ENCODE results near the gene OGDH.

The OGDH gene

DNA sequence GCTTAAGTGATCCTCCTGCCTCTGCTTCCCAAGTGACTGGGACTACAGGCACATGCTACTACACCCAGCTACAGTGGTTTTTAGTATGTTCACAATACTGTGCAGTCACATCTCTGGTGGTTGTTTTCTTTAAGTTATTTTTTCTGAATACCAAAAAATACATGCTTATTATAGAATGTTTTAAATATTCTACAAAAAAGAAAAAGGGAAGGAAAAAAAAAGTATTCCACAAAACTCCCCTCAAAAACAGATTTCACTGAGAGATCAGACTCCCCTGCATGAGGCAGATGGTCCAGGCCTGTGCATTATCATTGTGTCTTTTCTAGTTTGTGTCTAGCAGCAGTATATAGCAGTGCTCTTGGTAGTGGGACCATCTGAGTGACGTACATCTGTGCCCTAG lies 36.8 kb downstream of the OGDH start:
- DNase-seq, result no peak

DNA sequence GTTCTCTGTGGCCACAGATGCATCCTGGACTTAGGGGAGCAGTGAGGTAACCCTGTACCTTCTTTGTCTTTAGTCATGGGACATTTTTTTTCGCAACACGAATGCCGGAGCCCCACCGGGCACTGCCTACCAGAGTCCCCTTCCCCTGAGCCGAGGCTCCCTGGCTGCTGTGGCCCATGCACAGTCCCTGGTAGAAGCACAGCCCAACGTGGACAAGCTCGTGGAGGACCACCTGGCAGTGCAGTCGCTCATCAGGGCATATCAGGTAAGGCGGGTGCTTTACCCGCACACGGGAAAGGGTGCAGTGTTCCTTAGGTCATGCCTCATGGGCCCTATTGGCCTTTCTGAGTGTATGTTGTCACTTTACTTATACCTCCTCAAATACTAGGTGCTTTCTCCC lies 38.8 kb downstream of the OGDH start:
- no peak for DNase-seq

DNA sequence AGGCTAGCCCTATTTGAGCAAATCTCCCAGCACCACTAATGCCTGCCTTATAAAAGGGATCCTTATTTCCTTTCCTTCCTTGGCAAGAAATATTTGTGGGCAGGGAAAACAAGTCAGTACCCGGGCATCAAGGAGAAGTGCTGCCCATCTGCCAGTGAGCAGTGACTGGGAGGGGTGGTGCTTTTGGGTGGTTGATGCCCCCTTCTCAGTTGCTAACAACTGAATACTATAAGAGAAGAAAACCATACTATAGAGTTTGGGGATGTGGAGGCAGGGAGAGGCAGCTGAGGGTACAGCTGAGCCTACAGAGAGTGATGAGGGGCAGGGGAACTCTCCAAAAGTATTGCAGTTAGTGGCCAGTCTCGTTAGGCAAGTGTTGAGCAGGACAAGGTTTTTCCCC lies 39.3 kb downstream of the OGDH start:
- no peak for DNase-seq

DNA sequence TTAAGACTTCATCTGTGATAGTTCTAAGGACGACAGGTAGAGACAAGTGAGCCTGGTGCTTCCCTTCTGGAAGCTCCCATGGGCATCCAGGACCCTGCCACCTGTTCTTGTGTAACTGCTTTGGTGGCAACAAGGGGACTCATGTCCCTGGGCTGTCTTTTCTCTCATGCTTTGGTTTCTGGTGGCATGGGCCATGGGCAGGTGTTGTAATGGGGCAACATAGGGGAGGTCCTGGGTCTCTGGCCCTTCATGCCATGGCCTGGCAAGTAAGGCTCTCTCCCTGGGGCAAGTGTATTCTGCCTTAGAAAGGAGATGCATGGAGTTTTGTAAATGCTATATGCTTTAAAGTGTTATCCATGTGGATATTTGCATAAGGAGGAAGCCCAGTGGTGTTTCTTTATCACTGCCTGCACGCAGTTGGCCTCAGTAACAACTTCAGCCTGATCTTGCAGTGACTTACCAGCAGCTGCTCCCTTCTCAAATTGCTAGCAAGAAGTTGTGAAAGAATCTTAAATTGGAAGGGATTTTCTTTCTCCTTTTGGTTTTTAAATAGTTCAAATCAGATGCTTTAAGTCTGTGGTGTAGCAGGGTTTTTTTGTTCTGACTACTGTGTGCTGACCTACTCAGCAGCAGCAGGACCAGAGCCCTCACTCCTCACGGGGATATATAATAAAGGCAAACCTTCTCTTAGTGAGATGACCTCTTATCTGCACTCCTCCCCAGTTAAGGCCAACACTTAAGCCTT lies 39.9 kb downstream of the OGDH start:
- DNase-seq, result no peak

DNA sequence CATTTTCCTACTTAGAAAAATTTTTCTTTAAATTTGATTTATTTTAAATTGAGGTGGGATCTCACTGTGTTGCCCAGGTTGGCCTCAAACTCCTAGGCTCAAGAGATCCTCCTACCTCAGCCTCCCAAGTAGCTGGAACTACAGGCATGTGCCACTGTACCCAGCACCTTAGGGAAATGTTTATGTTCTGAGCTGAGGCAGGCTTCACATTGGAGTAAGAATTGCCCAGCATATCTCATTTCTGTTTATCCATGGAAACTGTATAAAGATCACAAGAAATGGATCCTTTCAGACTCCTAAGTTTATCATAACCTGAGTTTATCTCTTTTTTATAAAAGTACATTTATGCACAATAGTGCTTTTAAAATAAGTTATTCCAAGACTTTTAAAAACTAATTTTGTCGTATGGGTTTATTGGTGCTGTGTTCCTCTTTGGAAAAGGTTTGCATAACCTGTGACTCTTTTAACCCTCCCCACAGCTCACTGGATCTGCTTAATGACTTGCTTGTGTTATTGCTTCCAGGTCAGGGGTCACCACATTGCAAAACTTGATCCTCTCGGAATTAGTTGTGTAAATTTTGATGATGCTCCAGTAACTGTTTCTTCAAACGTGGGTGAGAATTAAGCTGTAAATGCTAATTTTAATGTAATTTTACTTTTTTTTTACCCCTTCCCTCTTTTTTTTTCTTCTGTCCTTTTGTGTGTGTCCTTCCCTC lies 40.7 kb downstream of the OGDH start:
- no peak for DNase-seq

DNA sequence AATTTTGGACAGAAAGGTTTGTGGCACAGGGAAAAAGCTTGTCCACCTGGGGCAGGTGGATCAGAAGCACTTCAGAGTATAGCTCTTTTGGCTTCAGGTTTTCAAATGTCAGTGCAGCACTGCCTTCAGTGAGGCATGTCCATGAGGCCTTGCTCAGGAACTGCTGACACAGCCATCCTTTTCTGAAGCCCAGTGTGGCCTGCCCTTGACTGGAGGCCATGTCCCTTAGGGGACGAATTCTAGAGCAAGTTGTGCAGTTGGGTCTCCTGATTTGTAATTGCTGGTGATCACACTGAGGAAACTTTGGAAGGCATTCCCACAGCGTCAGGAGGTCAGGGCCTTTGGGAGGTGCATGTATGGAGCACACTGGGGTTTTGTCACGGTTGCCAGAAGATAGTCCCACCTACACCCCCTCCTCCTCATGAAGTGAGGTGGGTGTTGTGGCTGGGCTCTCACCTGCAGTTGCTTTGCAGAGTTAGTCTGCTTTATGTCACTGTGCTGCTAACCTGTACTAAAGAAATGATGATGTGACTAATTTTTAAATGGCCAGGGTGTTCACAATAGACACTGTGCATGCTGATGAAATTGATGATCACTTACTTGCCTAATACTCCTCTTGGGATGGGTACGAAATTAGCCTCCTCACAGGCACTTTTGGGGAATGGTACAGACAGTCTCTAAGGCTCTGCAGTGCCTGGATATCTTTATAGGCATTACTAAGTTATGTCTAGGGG lies 41.7 kb downstream of the OGDH start:
- no peak for DNase-seq

DNA sequence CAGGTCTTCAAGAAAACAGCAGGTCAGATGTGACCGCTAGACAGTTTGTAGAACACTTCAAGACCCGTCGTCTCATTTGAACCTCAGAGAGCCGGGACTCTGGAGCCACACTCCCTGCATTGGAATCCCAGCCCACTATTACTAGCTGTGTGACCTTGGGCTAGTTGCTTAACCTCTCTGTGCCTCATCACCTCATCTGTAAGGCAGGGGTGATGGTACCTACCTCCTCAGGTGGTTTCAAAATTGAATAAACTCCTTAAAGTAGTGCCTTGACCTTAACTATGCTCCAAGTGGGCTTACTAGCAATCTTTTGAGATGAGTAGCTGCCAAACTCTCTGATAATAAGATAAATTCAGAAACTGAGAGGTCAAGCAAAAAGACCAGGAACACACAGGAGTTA lies 43.8 kb downstream of the OGDH start:
- no peak for DNase-seq

DNA sequence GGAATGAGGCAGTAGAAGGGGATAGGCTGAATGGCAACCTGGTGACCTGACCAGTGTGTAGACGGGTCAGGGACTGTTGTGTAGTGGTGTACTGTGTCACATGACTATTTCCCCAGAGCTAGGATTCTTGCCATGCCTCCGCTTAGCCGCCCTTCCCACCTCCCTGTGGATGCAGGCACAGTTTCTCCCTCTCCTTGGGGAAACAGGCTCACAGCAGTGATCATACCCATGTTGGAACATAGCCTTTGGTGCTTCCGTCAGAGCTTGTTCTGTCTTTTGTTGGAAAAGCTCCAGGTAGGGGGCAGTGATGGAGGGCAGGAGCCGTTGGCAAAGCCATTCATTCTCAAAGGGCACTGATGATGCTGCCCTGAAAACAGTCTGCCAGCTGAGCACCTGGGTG lies 44.3 kb downstream of the OGDH start:
- DNase-seq, result no peak

DNA sequence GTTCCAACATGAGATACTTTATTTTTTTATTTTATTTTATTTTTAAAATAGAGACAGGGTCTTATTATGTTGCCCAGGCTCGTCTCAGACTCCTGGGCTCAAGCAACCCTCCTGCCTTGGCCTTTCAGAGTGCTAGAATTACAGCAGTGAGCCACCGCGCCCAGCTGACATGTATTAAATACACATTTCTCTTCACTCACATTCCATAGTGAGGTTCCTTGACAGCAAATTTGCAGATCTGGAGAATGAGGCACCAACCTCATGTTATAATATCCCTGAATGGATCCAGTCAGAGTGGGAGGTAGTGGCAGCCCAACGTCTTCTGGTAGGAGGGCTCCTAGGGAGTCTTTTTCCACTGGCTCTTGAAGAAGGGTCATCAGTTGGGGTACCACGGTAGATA lies 46.1 kb downstream of the OGDH start:
- DNase-seq, result no peak

DNA sequence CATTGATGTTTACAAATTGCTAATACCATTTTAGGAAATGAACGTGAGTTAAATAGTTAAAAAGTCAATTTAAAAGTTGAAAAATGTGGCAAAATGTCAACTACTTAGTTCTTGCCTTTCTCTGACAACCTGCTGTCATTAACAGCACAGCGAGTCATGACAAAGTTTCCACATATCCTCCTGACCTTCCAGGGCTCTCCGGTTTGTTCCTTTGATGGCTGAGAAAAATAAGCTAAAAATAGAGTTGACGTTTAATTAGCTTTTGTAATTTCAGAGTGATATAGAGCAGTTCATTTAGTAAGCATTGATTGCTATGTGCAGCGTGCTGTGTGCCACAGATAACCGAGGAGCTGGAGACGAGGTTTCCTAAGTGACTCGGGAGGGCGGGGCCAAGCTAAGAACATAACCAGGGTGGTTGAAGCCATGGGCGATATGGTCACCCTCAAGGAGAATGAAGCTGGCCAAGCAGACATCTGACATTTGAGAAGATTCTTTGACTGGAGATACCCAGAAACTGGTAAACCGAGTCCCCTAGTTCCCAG lies 47.9 kb downstream of the OGDH start:
- DNase-seq, result no peak

DNA sequence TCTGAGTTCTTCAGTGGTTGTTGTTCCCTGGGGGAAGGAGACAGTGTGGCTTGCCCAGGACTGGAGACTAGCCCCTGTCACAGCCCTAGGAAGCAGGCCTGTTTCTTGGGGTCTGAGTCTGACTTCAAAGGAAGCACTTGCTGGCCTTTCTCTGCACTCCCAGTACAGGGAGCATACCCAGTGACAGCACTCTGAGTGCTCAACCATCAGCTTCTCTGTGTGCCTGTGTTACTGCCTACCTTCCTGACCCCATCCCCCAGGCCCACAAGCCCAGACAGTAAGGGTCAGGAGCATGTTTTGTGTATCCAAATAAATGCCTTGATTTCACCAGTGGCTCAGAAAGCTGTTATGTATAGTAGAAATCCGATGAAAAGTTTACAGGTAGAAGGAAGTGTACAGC lies 48.9 kb downstream of the OGDH start:
- DNase-seq, result no peak

DNA sequence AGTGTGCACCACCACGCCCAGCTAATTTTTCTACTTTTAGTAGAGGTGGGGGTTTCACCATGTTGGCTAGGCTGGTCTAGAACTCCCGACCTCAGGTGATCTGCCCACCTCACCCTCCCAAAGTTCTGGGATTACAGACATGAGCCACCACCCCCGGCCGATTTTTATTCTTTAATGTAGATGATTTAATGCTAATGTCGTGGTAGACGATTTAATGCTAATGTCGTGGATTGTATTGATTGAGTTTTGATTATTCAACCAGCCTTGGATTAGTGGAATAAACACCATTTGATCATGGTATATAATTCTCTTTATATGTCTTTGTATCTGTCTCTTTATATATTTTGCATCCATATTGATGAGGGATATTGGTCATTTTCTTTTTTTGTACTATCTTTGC lies 52.6 kb downstream of the OGDH start:
- no peak for DNase-seq

DNA sequence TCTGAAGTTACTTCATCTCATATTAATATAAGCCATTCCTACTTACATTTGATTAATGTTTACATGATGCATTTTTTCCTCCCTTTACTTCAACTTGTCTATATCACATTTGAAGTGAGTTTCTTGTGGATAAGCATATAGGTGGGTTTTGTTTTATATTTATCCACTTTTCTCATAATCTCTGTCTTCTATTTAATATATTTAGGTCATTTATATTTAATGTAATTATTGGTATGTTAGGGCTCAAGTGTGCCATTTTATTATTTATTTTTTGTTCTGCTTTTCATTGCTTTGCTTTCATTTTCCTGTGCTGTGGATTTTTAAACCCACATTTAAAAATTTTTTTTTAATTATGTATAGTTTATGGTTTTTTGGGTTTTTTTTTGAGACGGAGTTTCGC lies 54.8 kb downstream of the OGDH start:
- DNase-seq, result no peak

DNA sequence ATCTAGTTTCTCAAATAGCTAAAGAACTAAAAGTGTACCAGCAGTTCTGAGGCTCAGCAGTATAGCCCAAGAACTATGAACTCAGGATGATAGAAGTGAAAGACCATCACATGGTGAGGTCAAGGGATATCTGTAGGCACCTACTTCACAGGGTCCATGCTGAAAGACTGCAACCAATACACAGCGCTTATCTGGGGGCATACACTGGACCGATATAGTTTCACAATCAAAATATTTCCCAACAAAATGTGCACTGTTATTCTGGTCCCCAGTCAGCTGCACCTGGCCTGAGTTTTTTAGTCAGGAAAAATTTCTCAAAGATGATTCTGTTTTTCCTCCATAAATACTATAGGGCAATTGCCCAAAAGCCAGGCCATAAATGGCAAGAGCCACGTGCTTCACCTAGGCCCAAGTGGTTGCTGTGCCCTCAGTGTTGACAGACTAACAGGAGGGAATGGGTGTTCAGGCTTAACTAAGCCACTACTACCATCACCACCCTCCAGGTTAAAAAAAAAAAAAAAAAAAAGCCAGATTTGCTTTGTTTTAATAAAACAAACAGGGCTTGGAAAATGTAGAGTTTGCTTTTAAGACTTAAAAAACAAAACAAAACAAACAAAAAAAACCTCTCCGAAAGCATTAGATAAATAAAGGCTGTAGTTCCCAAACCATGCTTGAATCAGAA lies 58.5 kb downstream of the OGDH start:
- no peak for DNase-seq

DNA sequence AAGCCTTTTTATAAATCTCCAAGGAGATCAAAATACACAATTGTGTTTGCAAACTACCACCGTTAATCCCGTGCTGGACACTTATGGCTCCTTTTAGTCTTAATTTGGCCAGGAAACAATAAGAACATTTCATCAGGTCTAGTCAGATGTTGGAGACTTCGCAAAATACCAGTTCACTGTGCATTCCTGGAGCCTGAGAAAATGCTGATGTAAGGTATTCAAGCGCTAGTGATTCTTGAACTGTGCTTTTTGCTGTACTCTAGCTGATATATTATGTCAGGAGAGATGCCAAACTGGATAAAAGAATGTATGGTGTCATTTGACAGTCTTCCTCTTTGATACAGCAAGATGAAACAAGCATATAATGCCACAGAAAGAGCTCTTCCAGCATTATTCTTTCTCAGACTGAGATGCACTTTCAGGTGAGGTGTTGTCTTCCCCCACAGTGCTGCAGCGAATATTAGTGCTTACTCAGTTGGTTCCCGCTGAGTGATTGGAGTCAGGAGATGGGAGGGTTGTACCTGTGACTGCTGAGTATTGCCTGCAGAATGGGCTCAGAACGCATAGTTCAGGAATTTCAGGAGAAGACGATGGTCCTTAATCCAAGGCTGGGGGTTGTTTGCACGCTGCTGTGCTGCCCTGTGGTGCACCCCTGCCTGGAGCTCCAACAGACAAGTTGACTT lies 59.2 kb downstream of the OGDH start:
- no peak for DNase-seq

DNA sequence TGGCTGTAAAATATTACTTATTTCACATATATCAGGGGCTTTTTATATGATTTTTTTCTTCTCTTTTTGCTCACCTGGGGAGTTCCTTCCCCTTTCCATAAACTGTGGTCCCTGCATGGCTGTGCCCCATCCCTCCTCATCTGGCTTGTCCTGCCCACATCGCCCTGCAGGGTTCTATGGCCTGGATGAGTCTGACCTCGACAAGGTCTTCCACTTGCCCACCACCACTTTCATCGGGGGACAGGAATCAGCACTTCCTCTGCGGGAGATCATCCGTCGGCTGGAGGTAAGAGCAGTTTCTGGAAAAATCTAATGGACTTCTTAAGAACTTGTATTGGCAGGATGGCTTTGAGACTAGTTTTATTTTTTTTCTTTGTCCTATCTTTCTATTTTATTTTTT lies 60.1 kb downstream of the OGDH start:
- no peak for DNase-seq

DNA sequence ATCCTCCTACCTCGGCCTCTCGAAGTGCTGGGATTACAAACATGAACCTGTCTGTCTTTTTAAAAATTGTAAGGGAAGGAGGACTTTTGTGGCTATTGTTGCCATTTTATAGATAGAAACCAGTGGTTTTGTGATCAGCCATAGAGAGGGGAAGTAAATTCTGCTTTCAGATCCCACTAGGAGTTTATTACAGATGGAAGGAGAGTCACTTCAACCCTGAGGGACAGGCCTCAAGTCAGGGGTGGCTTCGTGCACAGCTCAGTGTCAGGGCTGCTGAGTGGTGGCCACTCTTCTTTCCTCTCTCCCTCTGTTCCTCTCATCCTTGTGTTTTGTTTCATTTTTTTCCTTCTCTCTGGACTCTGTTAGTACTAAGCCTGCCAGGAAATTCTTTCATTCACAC lies 60.8 kb downstream of the OGDH start:
- DNase-seq, result no peak

DNA sequence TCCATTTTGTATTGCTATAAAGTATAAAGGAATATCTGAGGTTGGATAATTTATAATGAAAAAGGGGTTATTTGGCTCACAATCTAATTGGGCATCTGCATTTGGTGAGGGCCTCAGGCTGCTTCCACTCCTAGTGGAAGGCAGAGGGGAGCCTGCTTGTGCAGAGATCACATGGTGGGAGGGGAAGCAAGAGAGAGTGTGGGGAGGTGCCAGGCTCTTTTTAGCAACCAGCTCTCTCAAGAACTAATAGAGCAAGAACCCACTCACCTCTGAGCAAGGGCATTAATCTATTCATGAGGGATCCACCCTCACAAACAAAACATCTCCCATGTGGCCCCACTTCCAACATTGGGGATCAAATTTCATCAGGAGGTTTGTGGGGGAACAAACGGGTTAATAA lies 64.6 kb downstream of the OGDH start:
- no peak for DNase-seq

DNA sequence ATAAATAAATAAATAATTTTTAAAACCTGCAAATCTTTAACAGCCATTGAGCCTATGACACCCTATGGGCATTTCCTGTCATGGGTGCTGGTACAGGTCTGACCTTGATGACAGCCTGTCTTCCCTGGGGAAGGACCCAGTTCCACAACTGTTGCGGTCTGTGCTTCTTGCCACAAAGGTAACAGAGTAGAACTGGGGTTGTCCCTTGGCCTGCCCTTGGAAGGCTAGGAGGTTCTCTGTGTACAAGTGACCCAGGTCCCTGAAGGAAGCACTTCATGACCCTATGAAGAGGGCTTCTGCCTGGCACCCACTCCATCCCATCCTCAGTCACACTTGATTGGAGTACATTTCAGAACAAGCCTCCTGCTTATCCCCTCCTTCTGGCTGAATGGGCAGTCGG lies 66.9 kb downstream of the OGDH start:
- DNase-seq, result no peak

DNA sequence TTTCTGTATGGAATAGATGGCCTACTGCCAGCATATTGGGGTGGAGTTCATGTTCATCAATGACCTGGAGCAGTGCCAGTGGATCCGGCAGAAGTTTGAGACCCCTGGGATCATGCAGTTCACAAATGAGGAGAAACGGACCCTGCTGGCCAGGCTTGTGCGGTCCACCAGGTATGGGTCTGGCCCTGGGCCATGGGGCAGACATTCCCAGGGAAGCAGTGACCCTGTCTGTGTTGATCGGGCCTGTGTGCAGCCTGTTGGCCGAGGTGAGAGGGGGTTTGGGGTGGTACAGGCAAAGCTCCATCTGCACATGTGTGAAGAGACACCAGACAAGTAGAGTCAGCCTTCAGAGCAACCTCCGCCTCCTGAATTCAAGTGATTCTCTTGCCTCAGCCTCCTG lies 67.3 kb downstream of the OGDH start:
- no peak for DNase-seq

DNA sequence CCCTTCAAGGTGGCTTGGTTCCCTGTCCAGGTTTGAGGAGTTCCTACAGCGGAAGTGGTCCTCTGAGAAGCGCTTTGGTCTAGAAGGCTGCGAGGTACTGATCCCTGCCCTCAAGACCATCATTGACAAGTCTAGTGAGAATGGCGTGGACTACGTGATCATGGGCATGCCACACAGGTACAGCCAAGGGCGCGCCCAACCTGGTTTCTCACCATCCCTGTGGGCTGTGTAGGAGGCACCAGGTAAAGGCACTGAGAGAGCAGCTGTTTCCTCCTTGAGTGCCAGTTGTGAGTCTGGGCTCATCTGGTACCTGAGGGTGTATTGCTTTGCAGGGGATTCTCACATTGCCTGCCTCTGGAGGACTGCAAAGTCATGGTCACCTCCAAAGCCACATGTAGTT lies 68.0 kb downstream of the OGDH start:
- DNase-seq, result no peak

DNA sequence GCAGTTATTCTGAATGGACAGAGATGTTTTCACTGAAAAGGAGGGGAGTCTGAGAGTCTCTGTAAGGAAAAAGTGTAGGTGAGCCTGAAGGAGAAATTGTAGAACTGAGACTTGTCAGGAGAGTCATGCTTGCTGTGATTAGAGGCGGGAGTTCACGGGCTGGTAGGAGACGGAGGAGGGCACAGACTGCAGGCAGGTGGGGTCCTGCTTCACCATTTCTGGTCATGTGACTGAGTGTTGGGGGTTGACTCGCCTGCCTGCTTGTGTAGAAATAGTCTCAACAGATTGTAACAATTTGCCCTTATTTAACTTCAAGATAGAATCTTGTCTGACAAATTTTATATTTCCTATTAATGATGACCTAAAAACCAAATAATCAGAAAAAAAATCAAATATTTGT lies 70.3 kb downstream of the OGDH start:
- no peak for DNase-seq

DNA sequence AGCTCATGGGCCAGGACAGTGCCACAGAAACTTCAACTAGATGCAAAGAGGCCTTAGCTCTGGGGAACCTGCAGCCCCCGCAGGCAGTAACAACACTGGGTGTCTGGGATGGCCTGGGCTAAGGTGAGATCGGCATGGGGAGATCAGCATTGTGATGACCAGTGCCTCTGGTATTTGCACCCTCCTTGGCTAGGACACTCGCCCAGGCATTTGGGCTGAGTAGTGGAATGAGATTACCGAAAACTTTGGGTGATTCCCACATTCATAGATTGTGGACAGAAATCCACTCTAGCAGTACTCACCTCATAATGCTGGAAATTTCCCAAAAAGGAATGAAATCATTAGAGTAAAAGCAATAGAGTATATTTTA lies 71.7 kb downstream of the OGDH start:
- no peak for DNase-seq
